Fibroblast of skin of right biceps (primary cell): ENCODE data around the gene SLC24A3.
"Not testable (repeated sequence)": the region's sequence is repeated elsewhere in the genome, so short reads cannot be mapped to it uniquely, and the experiment has no call there.

Experiments used
- DNase-seq: peaks from one replicate; pipeline ENCODE4 v3.0.0-alpha.2; 2013

SLC24A3 gene

GRCh38 chr20:19609642-19610223 lies 397.3 kb downstream of the SLC24A3 start:
- no peak for DNase-seq

GRCh38 chr20:19615629-19616028 lies 403.2 kb downstream of the SLC24A3 start:
- no peak for DNase-seq

GRCh38 chr20:19616081-19616480 lies 403.6 kb downstream of the SLC24A3 start:
- DNase-seq = no peak

GRCh38 chr20:19616620-19617019 lies 404.2 kb downstream of the SLC24A3 start:
- no peak for DNase-seq

- no peak for DNase-seq
Observed at GRCh38 chr20:19617256-19617655, 404.8 kb downstream of the SLC24A3 start.

- DNase-seq = no peak
Observed at GRCh38 chr20:19618711-19619110, 406.3 kb downstream of the SLC24A3 start.

GRCh38 chr20:19619904-19620430 lies 407.5 kb downstream of the SLC24A3 start:
- DNase-seq = no peak

- DNase-seq = no peak
Observed at GRCh38 chr20:19620446-19620845, 408.0 kb downstream of the SLC24A3 start.

GRCh38 chr20:19621072-19621471 lies 408.6 kb downstream of the SLC24A3 start:
- DNase-seq = peak; percentile 15

- no peak for DNase-seq
Observed at GRCh38 chr20:19624221-19624965, 412.0 kb downstream of the SLC24A3 start.

- no peak for DNase-seq
Observed at GRCh38 chr20:19625426-19625825, 413.0 kb downstream of the SLC24A3 start.

GRCh38 chr20:19626896-19627295 lies 414.5 kb downstream of the SLC24A3 start:
- DNase-seq = no peak

- DNase-seq = peak; percentile 59
Observed at GRCh38 chr20:19628570-19629134, 416.2 kb downstream of the SLC24A3 start.

GRCh38 chr20:19631410-19631809 lies 419.0 kb downstream of the SLC24A3 start:
- no peak for DNase-seq

GRCh38 chr20:19633985-19634384 lies 421.5 kb downstream of the SLC24A3 start:
- peak; percentile 8 for DNase-seq

- not testable (repeated sequence) for DNase-seq
Observed at GRCh38 chr20:19639471-19640045, 427.1 kb downstream of the SLC24A3 start.

GRCh38 chr20:19642860-19643259 lies 430.4 kb downstream of the SLC24A3 start:
- DNase-seq = no peak

GRCh38 chr20:19644085-19644484 lies 431.6 kb downstream of the SLC24A3 start:
- no peak for DNase-seq

- DNase-seq = no peak
Observed at GRCh38 chr20:19646963-19647362, 434.5 kb downstream of the SLC24A3 start.

- no peak for DNase-seq
Observed at GRCh38 chr20:19648024-19648423, 435.6 kb downstream of the SLC24A3 start.

GRCh38 chr20:19649041-19649440 lies 436.6 kb downstream of the SLC24A3 start:
- DNase-seq = no peak

GRCh38 chr20:19652591-19653026 lies 440.2 kb downstream of the SLC24A3 start:
- no peak for DNase-seq

- no peak for DNase-seq
Observed at GRCh38 chr20:19653327-19653726, 440.9 kb downstream of the SLC24A3 start.

GRCh38 chr20:19654921-19655320 lies 442.5 kb downstream of the SLC24A3 start:
- DNase-seq = no peak
